ENCODE data around the gene TBC1D14.
"Not testable (repeated sequence)": the region's sequence is repeated elsewhere in the genome, so short reads cannot be mapped to it uniquely, and the experiment has no call there.

Gene TBC1D14

GRCh38 chr4:6910960-6911874 is 1.6 kb downstream of the TBC1D14 start:
- DNase-seq = no peak

GRCh38 chr4:6911917-6912316 is 2.3 kb downstream of the TBC1D14 start:
- not testable (repeated sequence) for DNase-seq

GRCh38 chr4:6912441-6912840 is 2.8 kb downstream of the TBC1D14 start:
- no peak for DNase-seq

- DNase-seq = no peak
These were observed 3.8 kb downstream of the TBC1D14 start for GRCh38 chr4:6913350-6913905.

GRCh38 chr4:6914448-6914847 is 4.8 kb downstream of the TBC1D14 start:
- DNase-seq = no peak

GRCh38 chr4:6915041-6916005 is 5.7 kb downstream of the TBC1D14 start:
- DNase-seq = no peak

GRCh38 chr4:6916069-6916586 is 6.5 kb downstream of the TBC1D14 start:
- DNase-seq = no peak

GRCh38 chr4:6916587-6917460 is 7.2 kb downstream of the TBC1D14 start:
- peak in 1 of 4 experiments; percentile 13 for DNase-seq

GRCh38 chr4:6917461-6918271 is 8.0 kb downstream of the TBC1D14 start:
- peak in 1 of 4 experiments; percentile 16 for DNase-seq

GRCh38 chr4:6918338-6918737 is 8.7 kb downstream of the TBC1D14 start:
- no peak for DNase-seq

GRCh38 chr4:6920171-6920570 is 10.5 kb downstream of the TBC1D14 start:
- DNase-seq = no peak

- DNase-seq = no peak
These were observed 13.9 kb downstream of the TBC1D14 start for GRCh38 chr4:6923507-6923906.

- DNase-seq = no peak
These were observed 14.7 kb downstream of the TBC1D14 start for GRCh38 chr4:6924361-6924779.

- no peak for DNase-seq
These were observed 15.8 kb downstream of the TBC1D14 start for GRCh38 chr4:6925357-6925836.

- no peak for DNase-seq
These were observed 16.5 kb downstream of the TBC1D14 start for GRCh38 chr4:6926081-6926480.

GRCh38 chr4:6926681-6927478 is 17.3 kb downstream of the TBC1D14 start:
- DNase-seq = peak in 2 of 4 experiments; percentile 23 to 47

- DNase-seq = no peak
These were observed 18.5 kb downstream of the TBC1D14 start for GRCh38 chr4:6928081-6928480.

- DNase-seq = no peak
These were observed 19.7 kb downstream of the TBC1D14 start for GRCh38 chr4:6929339-6929811.

GRCh38 chr4:6929812-6930464 is 20.3 kb downstream of the TBC1D14 start:
- DNase-seq = no peak
